ENCODE data around the gene APBA1. TPM values are rescaled to one million over a fixed set of nuclear protein-coding genes. Genes with fewer than 3 reads are reported as not detected.

The APBA1 gene
- total and polyA plus RNA-seq, 7 donors: 0.23 to 4.2 (median 0.81) TPM

- DNase-seq (no peak), ATAC-seq (no peak)
- H3K9me3 ChIP-seq: no peaks in the 10 kb centered on the region
- H3K27ac ChIP-seq: no peak overlapping the region
- H3K27me3 ChIP-seq (ENCODE audit: insufficient read depth in 3 of 3, low read length in 2 of 3): no peaks in the 10 kb centered on the region
- intact Hi-C loops (cut with DNase I): loop anchor here in 1 of 2 donors (10.0 kb wide), 1 partner anchor 47 kb away; no protein-coding TSS in a partner anchor
- no peak overlapping the region for H3K4me3 ChIP-seq
- 96 to 98% (median 97%) methylated on average over 6 of the region's 6 CpGs for WGBS, 3 donors
- no peak for TF ChIP-seq CTCF (IDR thresholded peaks at IDR 0.05)
- H3K4me1 ChIP-seq: peaks cover 7% of the 10 kb centered on the region
- no peaks in the 10 kb centered on the region for H3K36me3 ChIP-seq (ENCODE audit: insufficient read depth in 1 of 2, low read depth in 1 of 2)
Observed at GRCh38 chr9:69542058-69542457, 130.1 kb downstream of the APBA1 start.

- 97 to 99% (median 98%) methylated on average over 1 of the region's 1 CpG for WGBS, 3 donors
- H3K4me1 ChIP-seq: no peaks in the 10 kb centered on the region
- no peak overlapping the region for H3K27ac ChIP-seq
- no peak for ATAC-seq
- TF ChIP-seq CTCF (IDR thresholded peaks at IDR 0.05): no peak
- intact Hi-C loops (cut with DNase I): no loop called here
- H3K9me3 ChIP-seq: no peaks in the 10 kb centered on the region
- H3K27me3 ChIP-seq (ENCODE audit: insufficient read depth in 3 of 3, low read length in 2 of 3): peaks cover 0 to 1% (median 0%) of the 10 kb centered on the region in 3 donors
- no peak for DNase-seq
- no peaks in the 10 kb centered on the region for H3K36me3 ChIP-seq (ENCODE audit: insufficient read depth in 1 of 2, low read depth in 1 of 2)
- H3K4me3 ChIP-seq: no peak overlapping the region
Observed at GRCh38 chr9:69535911-69536310, 136.3 kb downstream of the APBA1 start.

GRCh38 chr9:69535286-69535832 lies 136.8 kb downstream of the APBA1 start:
- no peaks in the 10 kb centered on the region for H3K4me1 ChIP-seq
- DNase-seq (no peak), ATAC-seq (no peak)
- no peak for TF ChIP-seq CTCF (IDR thresholded peaks at IDR 0.05)
- peaks cover 0 to 1% (median 0%) of the 10 kb centered on the region in 3 donors for H3K27me3 ChIP-seq (ENCODE audit: insufficient read depth in 3 of 3, low read length in 2 of 3)
- no peaks in the 10 kb centered on the region for H3K9me3 ChIP-seq
- no peaks in the 10 kb centered on the region for H3K36me3 ChIP-seq (ENCODE audit: insufficient read depth in 1 of 2, low read depth in 1 of 2)
- WGBS, 3 donors: 78 to 79% (median 79%) methylated on average over 1 of the region's 1 CpG
- intact Hi-C loops (cut with DNase I): no loop called here
- no peak overlapping the region for H3K4me3 ChIP-seq
- no peak overlapping the region for H3K27ac ChIP-seq

GRCh38 chr9:69532396-69532795 lies 139.8 kb downstream of the APBA1 start:
- intact Hi-C loops (cut with DNase I): no loop called here
- DNase-seq (no peak), ATAC-seq (no peak)
- H3K27ac ChIP-seq: no peak overlapping the region
- no peaks in the 10 kb centered on the region for H3K4me1 ChIP-seq
- H3K4me3 ChIP-seq: no peak overlapping the region
- no peaks in the 10 kb centered on the region for H3K9me3 ChIP-seq
- no peaks in the 10 kb centered on the region for H3K36me3 ChIP-seq (ENCODE audit: insufficient read depth in 1 of 2, low read depth in 1 of 2)
- 58 to 61% (median 59%) methylated on average over 4 of the region's 4 CpGs for WGBS, 3 donors
- H3K27me3 ChIP-seq (ENCODE audit: insufficient read depth in 3 of 3, low read length in 2 of 3): peaks cover 0 to 1% (median 0%) of the 10 kb centered on the region in 3 donors
- TF ChIP-seq CTCF (IDR thresholded peaks at IDR 0.05): no peak

- no peaks in the 10 kb centered on the region for H3K36me3 ChIP-seq (ENCODE audit: insufficient read depth in 1 of 2, low read depth in 1 of 2)
- intact Hi-C loops (cut with DNase I): no loop called here
- no peak overlapping the region for H3K4me3 ChIP-seq
- ATAC-seq: no peak
- H3K27ac ChIP-seq: no peak overlapping the region
- WGBS, 3 donors: 91 to 100% (median 96%) methylated on average over 1 of the region's 1 CpG
- H3K4me1 ChIP-seq: no peaks in the 10 kb centered on the region
- H3K9me3 ChIP-seq: peaks cover 6% of the 10 kb centered on the region
- no peak for DNase-seq
- peaks cover 0 to 1% (median 0%) of the 10 kb centered on the region in 3 donors for H3K27me3 ChIP-seq (ENCODE audit: insufficient read depth in 3 of 3, low read length in 2 of 3)
- TF ChIP-seq CTCF (IDR thresholded peaks at IDR 0.05): no peak
Observed at GRCh38 chr9:69527454-69527853, 144.7 kb downstream of the APBA1 start.

All from psoas muscle (tissue), 8 donors.